MM.1S (cell line): ENCODE data around the gene HOXC13.

ENCODE experiments used
- DNase-seq: peaks from one replicate; pipeline ENCODE4 v3.0.0-alpha.2; 2015
- H2AFZ ChIP-seq: fragments of 300-600 bp; sonication (generic); 2 replicates; pipeline ENCODE4 v1.6.0; 2016; ENCODE audit warnings: antibody characterized with exemption, low read length
- H3F3A ChIP-seq: fragments of 300-600 bp; sonication (generic); 2 replicates; pipeline ENCODE4 v1.6.1; 2016; ENCODE audit warnings: mild to moderate bottlenecking, antibody characterized with exemption, low read length, moderate library complexity, mixed read lengths; ENCODE audit not compliant: insufficient read depth
- H3K27ac ChIP-seq: fragments of 300-600 bp; sonication (generic); 2 replicates; pipeline ENCODE4 v1.5.1; 2016; ENCODE audit warnings: mild to moderate bottlenecking, low read length
- H3K27me3 ChIP-seq: fragments of 300-600 bp; sonication (generic); replicated peaks from 2 replicates; pipeline ENCODE4 v1.6.0; 2016; ENCODE audit warnings: low read length; ENCODE audit not compliant: insufficient read depth
- H3K36me3 ChIP-seq: fragments of 300-600 bp; sonication (generic); replicated peaks from 2 replicates; pipeline ENCODE4 v1.6.1; 2016; ENCODE audit warnings: mild to moderate bottlenecking, low read length, mixed read lengths; ENCODE audit not compliant: insufficient read depth
- H3K4me1 ChIP-seq: fragments of 300-600 bp; sonication (generic); 2 replicates; pipeline ENCODE4 v1.6.1; 2016; ENCODE audit warnings: low read length, mixed read lengths
- H3K4me2 ChIP-seq: fragments of 300-600 bp; sonication (generic); 2 replicates; pipeline ENCODE4 v1.6.0; 2016; ENCODE audit warnings: low read depth, low read length
- H3K4me3 ChIP-seq: fragments of 300-600 bp; sonication (generic); 2 replicates; pipeline ENCODE4 v1.5.1; 2016; ENCODE audit warnings: low read length, mixed read lengths
- H3K79me2 ChIP-seq: fragments of 300-600 bp; sonication (generic); 2 replicates; pipeline ENCODE4 v1.6.1; 2016; ENCODE audit warnings: mixed run types, low read length, mixed read lengths
- H3K9ac ChIP-seq: fragments of 300-600 bp; sonication (generic); 2 replicates; pipeline ENCODE4 v1.6.1; 2016; ENCODE audit warnings: low read length, mixed read lengths
- H3K9me2 ChIP-seq: fragments of 300-600 bp; sonication (generic); replicated peaks from 2 replicates; pipeline ENCODE4 v1.6.1; 2016; ENCODE audit warnings: mild to moderate bottlenecking, low read length, mixed read lengths; ENCODE audit not compliant: insufficient read depth
- H3K9me3 ChIP-seq: fragments of 300-600 bp; sonication (generic); replicated peaks from 2 replicates; pipeline ENCODE4 v1.6.1; 2016; ENCODE audit warnings: mild to moderate bottlenecking, low read length, mixed read lengths; ENCODE audit not compliant: insufficient read depth
- H4K20me1 ChIP-seq: fragments of 300-600 bp; sonication (generic); 2 replicates; pipeline ENCODE4 v1.6.1; 2016; ENCODE audit warnings: mild to moderate bottlenecking, low read length, moderate library complexity, mixed read lengths; ENCODE audit not compliant: insufficient read depth
- EZH2 ChIP-seq: fragments of 300-600 bp; sonication (generic); optimal IDR thresholded peaks from 2 replicates; pipeline ENCODE3; 2017; ENCODE audit warnings: low read depth, mild to moderate bottlenecking, antibody characterized with exemption, low read length, mixed read lengths
- EZH2phosphoT487 ChIP-seq: fragments of 300-600 bp; sonication (generic); IDR thresholded peaks from 2 replicates; pipeline ENCODE4 v1.6.1; 2018; ENCODE audit warnings: antibody characterized with exemption, low read length
- TF ChIP-seq, protein P1 (sequence below): fragments of 300-600 bp; sonication (generic); IDR thresholded peaks from 2 replicates; pipeline ENCODE4 v1.5.1; 2016; ENCODE audit warnings: antibody characterized with exemption, low read length, mixed read lengths

Gene HOXC13

GRCh38 chr12:53932915-53933314, 5.7 kb upstream of the HOXC13 start:
- Histone ChIP-seq H3K9me3 (no peaks in the 10 kb centered on the region), H3K4me1 (no peaks in the 10 kb centered on the region), H4K20me1 (no peaks in the 10 kb centered on the region), H3K9ac (no peak overlapping the region), H3K9me2 (no peaks in the 10 kb centered on the region), H3K4me3 (no peak overlapping the region), H3K79me2 (no peaks in the 10 kb centered on the region), H3F3A (no peaks in the 10 kb centered on the region), H3K27ac (no peak overlapping the region), H3K36me3 (no peaks in the 10 kb centered on the region), H3K4me2 (no peak overlapping the region), H3K27me3 (peaks cover 100% of the 10 kb centered on the region), H2AFZ (no peak overlapping the region)
- DNase-seq, result no peak
- TF ChIP-seq, protein P1, sequence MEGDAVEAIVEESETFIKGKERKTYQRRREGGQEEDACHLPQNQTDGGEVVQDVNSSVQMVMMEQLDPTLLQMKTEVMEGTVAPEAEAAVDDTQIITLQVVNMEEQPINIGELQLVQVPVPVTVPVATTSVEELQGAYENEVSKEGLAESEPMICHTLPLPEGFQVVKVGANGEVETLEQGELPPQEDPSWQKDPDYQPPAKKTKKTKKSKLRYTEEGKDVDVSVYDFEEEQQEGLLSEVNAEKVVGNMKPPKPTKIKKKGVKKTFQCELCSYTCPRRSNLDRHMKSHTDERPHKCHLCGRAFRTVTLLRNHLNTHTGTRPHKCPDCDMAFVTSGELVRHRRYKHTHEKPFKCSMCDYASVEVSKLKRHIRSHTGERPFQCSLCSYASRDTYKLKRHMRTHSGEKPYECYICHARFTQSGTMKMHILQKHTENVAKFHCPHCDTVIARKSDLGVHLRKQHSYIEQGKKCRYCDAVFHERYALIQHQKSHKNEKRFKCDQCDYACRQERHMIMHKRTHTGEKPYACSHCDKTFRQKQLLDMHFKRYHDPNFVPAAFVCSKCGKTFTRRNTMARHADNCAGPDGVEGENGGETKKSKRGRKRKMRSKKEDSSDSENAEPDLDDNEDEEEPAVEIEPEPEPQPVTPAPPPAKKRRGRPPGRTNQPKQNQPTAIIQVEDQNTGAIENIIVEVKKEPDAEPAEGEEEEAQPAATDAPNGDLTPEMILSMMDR, result no peak
- no peak for TF ChIP-seq EZH2phosphoT487
- TF ChIP-seq EZH2, result no peak

- Histone ChIP-seq H3K27me3 (peaks cover 96% of the 10 kb centered on the region), H3K9me2 (no peaks in the 10 kb centered on the region), H3K4me1 (no peaks in the 10 kb centered on the region), H3K27ac (no peak overlapping the region), H3K4me2 (no peak overlapping the region; the same call in 1 of the 2 replicates), H3K79me2 (no peaks in the 10 kb centered on the region), H3K36me3 (no peaks in the 10 kb centered on the region), H3K4me3 (peak overlapping the region; percentile 15; the same call in 1 of the 2 replicates), H3K9ac (no peak overlapping the region), H4K20me1 (no peaks in the 10 kb centered on the region), H3K9me3 (no peaks in the 10 kb centered on the region), H2AFZ (no peak overlapping the region), H3F3A (no peaks in the 10 kb centered on the region)
- no peak for DNase-seq
- TF ChIP-seq, protein P1, result no peak
- peak; percentile 75 for TF ChIP-seq EZH2
Observed at GRCh38 chr12:53935383-53936341, 3.0 kb upstream of the HOXC13 start.

- no peak for DNase-seq
- Histone ChIP-seq H3K36me3 (no peaks in the 10 kb centered on the region), H3K27me3 (peaks cover 96% of the 10 kb centered on the region), H3K9ac (no peak overlapping the region), H3K9me2 (no peaks in the 10 kb centered on the region), H2AFZ (no peak overlapping the region), H4K20me1 (no peaks in the 10 kb centered on the region), H3K27ac (no peak overlapping the region), H3K4me2 (no peak overlapping the region), H3K79me2 (no peaks in the 10 kb centered on the region), H3F3A (no peaks in the 10 kb centered on the region), H3K4me3 (no peak overlapping the region), H3K9me3 (no peaks in the 10 kb centered on the region), H3K4me1 (no peaks in the 10 kb centered on the region)
- TF ChIP-seq EZH2phosphoT487 (no peak), EZH2 (no peak)
- TF ChIP-seq, protein P1, result no peak
Observed at GRCh38 chr12:53937099-53937498, 1.5 kb upstream of the HOXC13 start.
